ENCODE data around the gene STK10.
"Not testable (repeated sequence)": the region's sequence is repeated elsewhere in the genome, so short reads cannot be mapped to it uniquely, and the experiment has no call there.

STK10 gene

GRCh38 chr5:172199446-172199845 is 11.4 kb upstream of the STK10 start:
- DNase-seq (no peak), ATAC-seq (ENCODE audit: insufficient read depth, low read depth) (no peak)
- no peak overlapping the region for H3K4me3 ChIP-seq (ENCODE audit: low read depth in 1 of 2, low read length in 2 of 2)
- H3K4me1 ChIP-seq (ENCODE audit: insufficient read depth, low read length) = no peaks in the 10 kb centered on the region
- TF ChIP-seq EZH2 (IDR thresholded peaks at IDR 0.05; ENCODE audit: borderline replicate concordance, low read depth, low read length, severe bottlenecking) (no peak), CTCF (IDR thresholded peaks at IDR 0.05; ENCODE audit: borderline replicate concordance, extremely low read depth, low read length, poor library complexity, severe bottlenecking) (no peak)
- no peak overlapping the region for H3K4me2 ChIP-seq (ENCODE audit: insufficient read depth, low read length)
- no peaks in the 10 kb centered on the region for H3K9me3 ChIP-seq (ENCODE audit: insufficient read depth, low read length, severe bottlenecking)
- no peaks in the 10 kb centered on the region for H4K20me1 ChIP-seq (ENCODE audit: insufficient read depth, low read length)
- H3K27me3 ChIP-seq (ENCODE audit: insufficient read depth, low read length, poor library complexity) = no peaks in the 10 kb centered on the region
- no peak overlapping the region for H3K27ac ChIP-seq (ENCODE audit: low read length)
- H3K9ac ChIP-seq (ENCODE audit: low read depth, low read length) = no peak overlapping the region
- no peaks in the 10 kb centered on the region for H3K36me3 ChIP-seq (ENCODE audit: insufficient read depth, low read length)
- H2AFZ ChIP-seq (ENCODE audit: low read depth, low read length) = no peak overlapping the region
- H3K79me2 ChIP-seq (ENCODE audit: insufficient read depth, low read length) = no peaks in the 10 kb centered on the region

- H3K9ac ChIP-seq (ENCODE audit: low read depth, low read length); H3K36me3 ChIP-seq (ENCODE audit: insufficient read depth, low read length); H4K20me1 ChIP-seq (ENCODE audit: insufficient read depth, low read length); H3K4me3 ChIP-seq (ENCODE audit: low read depth in 1 of 2, low read length in 2 of 2); H3K4me2 ChIP-seq (ENCODE audit: insufficient read depth, low read length); H3K4me1 ChIP-seq (ENCODE audit: insufficient read depth, low read length); H3K79me2 ChIP-seq (ENCODE audit: insufficient read depth, low read length); H3K27me3 ChIP-seq (ENCODE audit: insufficient read depth, low read length, poor library complexity); H3K27ac ChIP-seq (ENCODE audit: low read length); H2AFZ ChIP-seq (ENCODE audit: low read depth, low read length); DNase-seq; H3K9me3 ChIP-seq (ENCODE audit: insufficient read depth, low read length, severe bottlenecking): not testable (repeated sequence)
- ATAC-seq (ENCODE audit: insufficient read depth, low read depth) = 0 out of 3 replicates have a peak, but pooled peaks have one; percentile 14
These were observed 9.8 kb upstream of the STK10 start for GRCh38 chr5:172197775-172198174.

- no peaks in the 10 kb centered on the region for H3K79me2 ChIP-seq (ENCODE audit: insufficient read depth, low read length)
- no peak for TF ChIP-seq EZH2 (IDR thresholded peaks at IDR 0.05; ENCODE audit: borderline replicate concordance, low read depth, low read length, severe bottlenecking)
- TF ChIP-seq CTCF (IDR thresholded peaks at IDR 0.05; ENCODE audit: borderline replicate concordance, extremely low read depth, low read length, poor library complexity, severe bottlenecking) = no peak
- no peaks in the 10 kb centered on the region for H3K27me3 ChIP-seq (ENCODE audit: insufficient read depth, low read length, poor library complexity)
- H3K4me2 ChIP-seq (ENCODE audit: insufficient read depth, low read length) = no peak overlapping the region
- H3K27ac ChIP-seq (ENCODE audit: low read length) = no peak overlapping the region
- no peaks in the 10 kb centered on the region for H3K36me3 ChIP-seq (ENCODE audit: insufficient read depth, low read length)
- H3K9ac ChIP-seq (ENCODE audit: low read depth, low read length) = no peak overlapping the region
- H4K20me1 ChIP-seq (ENCODE audit: insufficient read depth, low read length) = no peaks in the 10 kb centered on the region
- DNase-seq = no peak
- no peak overlapping the region for H2AFZ ChIP-seq (ENCODE audit: low read depth, low read length)
- H3K4me1 ChIP-seq (ENCODE audit: insufficient read depth, low read length) = no peaks in the 10 kb centered on the region
- no peaks in the 10 kb centered on the region for H3K9me3 ChIP-seq (ENCODE audit: insufficient read depth, low read length, severe bottlenecking)
- no peak for ATAC-seq (ENCODE audit: insufficient read depth, low read depth)
- H3K4me3 ChIP-seq (ENCODE audit: low read depth in 1 of 2, low read length in 2 of 2) = no peak overlapping the region
These were observed 7.2 kb upstream of the STK10 start for GRCh38 chr5:172194985-172195774.

GRCh38 chr5:172193872-172194271 is 5.8 kb upstream of the STK10 start, which contains the start of gene EFCAB9:
TSS of gene EFCAB9 (plus strand) at chr5:172194172. CDS start at chr5:172194173, 1 bp downstream.
- Histone ChIP-seq H3K4me1 (ENCODE audit: insufficient read depth, low read length) (peaks cover 2% of the 10 kb centered on the region; the same call in 1 of the 2 replicates), H2AFZ (ENCODE audit: low read depth, low read length) (no peak within 1 kb of the TSS), H3K4me2 (ENCODE audit: insufficient read depth, low read length) (no peak within 1 kb of the TSS), H3K4me3 (ENCODE audit: low read depth in 1 of 2, low read length in 2 of 2) (no peak within 1 kb of the TSS), H3K27me3 (ENCODE audit: insufficient read depth, low read length, poor library complexity) (peaks cover 5% of the 10 kb centered on the region), H3K36me3 (ENCODE audit: insufficient read depth, low read length) (no peaks in the 10 kb centered on the region), H3K9ac (ENCODE audit: low read depth, low read length) (no peak within 1 kb of the TSS), H3K9me3 (ENCODE audit: insufficient read depth, low read length, severe bottlenecking) (no peaks in the 10 kb centered on the region), H3K27ac (ENCODE audit: low read length) (no peak within 1 kb of the TSS), H3K79me2 (ENCODE audit: insufficient read depth, low read length) (no peaks in the 10 kb centered on the region), H4K20me1 (ENCODE audit: insufficient read depth, low read length) (no peaks in the 10 kb centered on the region)
- DNase-seq (no peak), ATAC-seq (ENCODE audit: insufficient read depth, low read depth) (no peak)
- TF ChIP-seq CTCF (IDR thresholded peaks at IDR 0.05; ENCODE audit: borderline replicate concordance, extremely low read depth, low read length, poor library complexity, severe bottlenecking) (no peak), EZH2 (IDR thresholded peaks at IDR 0.05; ENCODE audit: borderline replicate concordance, low read depth, low read length, severe bottlenecking) (no peak)
